HTERT RPE-1 (cell line): ENCODE data around the gene RGS7BP.

Experiments
- in situ Hi-C: fragments of 300-500 bp; cut with MboI; formaldehyde crosslinking; loops from 4 replicates; pipeline ENCODE4 v1.14.3; 2020; ENCODE audit warnings: low sequenced_read_pairs

Gene RGS7BP

GRCh38 chr5:64505769-64506566 lies at the start of gene RGS7BP:
TSS of gene RGS7BP (plus strand) at chr5:64506015. CDS start at chr5:64506625, 610 bp downstream.
- in situ Hi-C loops, result no loop called here

GRCh38 chr5:64457846-64458245 lies 48.0 kb upstream of the RGS7BP start:
- in situ Hi-C loops, result no loop called here

GRCh38 chr5:64458948-64459347 lies 46.9 kb upstream of the RGS7BP start:
- in situ Hi-C loops, result no loop called here

GRCh38 chr5:64462391-64462790 lies 43.4 kb upstream of the RGS7BP start:
- in situ Hi-C loops, result no loop called here

DNA sequence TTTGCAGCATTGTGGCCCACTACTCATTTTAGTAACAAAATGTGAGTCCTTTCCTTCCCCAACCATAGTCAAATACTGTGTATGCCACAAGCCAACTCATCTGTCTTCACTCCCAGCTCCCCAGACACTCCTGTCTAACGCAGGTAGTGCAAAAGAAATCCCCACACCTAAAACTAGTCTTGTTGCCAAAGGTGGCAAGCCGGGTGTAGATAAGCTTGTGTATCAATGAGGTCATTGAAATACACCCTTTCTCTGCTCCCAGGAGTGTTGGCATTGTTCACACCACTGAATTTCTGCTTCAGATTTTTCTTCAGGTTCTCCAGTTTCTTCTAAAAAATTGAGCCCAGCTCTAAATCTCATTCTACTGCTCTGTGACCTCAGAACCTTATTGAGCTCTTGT lies 19.7 kb upstream of the RGS7BP start:
- in situ Hi-C loops, result no loop called here

GRCh38 chr5:64487283-64487682 lies 18.5 kb upstream of the RGS7BP start:
- in situ Hi-C loops, result no loop called here

DNA sequence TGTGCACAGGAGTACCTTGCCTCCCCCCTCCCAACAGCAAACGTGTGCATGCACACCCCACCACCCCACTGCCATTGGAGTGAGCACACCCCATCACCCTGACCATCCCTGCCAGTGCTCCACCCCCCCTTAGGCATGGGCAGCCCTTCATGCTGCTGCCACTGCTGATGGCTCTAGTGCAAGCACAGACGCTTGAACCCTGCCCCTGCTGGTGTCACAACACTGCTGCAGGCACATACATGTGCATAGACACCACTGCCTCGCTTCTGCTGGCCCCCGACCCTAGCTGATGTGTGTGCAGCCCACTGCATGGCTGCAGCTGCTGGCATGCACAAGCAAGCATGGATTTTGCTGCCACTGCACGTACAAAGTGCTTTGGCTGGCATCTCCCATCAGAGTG lies 16.0 kb upstream of the RGS7BP start:
- in situ Hi-C loops, result no loop called here

GRCh38 chr5:64497386-64497785 lies 8.4 kb upstream of the RGS7BP start:
- in situ Hi-C loops, result no loop called here

- in situ Hi-C loops, result no loop called here
Observed at GRCh38 chr5:64502196-64502595, 3.6 kb upstream of the RGS7BP start.

- in situ Hi-C loops, result no loop called here
Observed at GRCh38 chr5:64506567-64507263, 900 bp downstream of the RGS7BP start.

- in situ Hi-C loops, result no loop called here
Observed at GRCh38 chr5:64507264-64507605, 1.4 kb downstream of the RGS7BP start.

GRCh38 chr5:64509828-64510227 lies 4.0 kb downstream of the RGS7BP start:
- in situ Hi-C loops, result no loop called here

DNA sequence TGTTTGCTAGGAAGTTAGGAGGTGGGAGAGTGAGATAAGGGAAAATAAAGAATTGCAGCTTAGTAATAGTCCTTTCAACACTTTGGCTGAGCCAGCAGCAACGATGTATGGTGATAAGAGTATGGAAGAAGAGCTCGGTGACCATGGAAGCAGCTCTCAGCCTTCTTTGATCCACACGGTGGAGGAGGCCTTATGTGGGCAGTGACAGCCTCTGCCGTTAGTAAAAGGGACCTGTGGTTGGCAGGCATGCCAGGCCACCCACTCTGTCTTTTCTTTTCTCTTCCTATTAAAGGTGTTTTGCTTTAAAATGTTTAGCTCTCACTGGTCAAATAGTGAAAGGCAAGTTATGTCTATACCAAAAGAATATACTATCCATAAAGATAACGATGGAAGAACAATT lies 7.7 kb downstream of the RGS7BP start:
- in situ Hi-C loops, result no loop called here

DNA sequence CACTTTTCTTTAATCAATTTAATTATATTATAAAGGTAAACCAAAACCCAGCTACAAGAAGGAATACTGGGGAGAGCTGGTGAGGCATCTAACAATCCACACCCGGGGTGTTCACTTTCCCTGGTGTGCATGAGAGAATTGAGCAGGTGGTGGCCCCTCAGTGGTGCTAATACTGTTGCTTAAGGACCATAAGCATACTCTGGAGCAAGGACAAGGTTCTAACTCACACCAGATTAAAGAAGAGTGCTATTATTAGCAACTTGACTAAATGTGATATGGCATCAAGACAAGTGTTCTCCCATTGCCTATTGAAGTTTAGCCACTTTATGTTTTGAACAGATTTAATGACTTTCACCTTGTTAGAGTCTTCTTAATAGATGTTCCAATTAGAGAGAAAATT lies 8.8 kb downstream of the RGS7BP start:
- in situ Hi-C loops, result no loop called here

- in situ Hi-C loops, result no loop called here
Observed at GRCh38 chr5:64516216-64516615, 10.4 kb downstream of the RGS7BP start.

DNA sequence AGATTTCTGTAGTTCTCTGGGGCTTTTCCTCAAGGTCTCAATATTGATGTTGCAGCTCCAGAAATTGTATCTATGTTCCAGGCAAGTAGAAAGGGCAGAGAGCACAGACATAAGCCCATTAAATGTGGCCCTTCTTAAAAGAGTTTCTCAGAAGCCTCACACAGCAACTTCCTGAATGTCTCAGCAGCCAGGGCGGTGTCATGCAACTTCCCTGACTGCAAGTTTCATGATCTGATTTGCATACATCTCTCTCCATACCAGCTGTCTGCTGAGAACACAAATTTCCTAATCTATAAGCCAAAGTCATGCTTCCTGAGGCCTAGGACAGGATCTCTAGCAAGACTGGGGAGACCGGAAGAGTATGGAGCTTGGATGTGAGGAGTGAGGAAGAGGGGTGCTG lies 13.0 kb downstream of the RGS7BP start:
- in situ Hi-C loops, result no loop called here

DNA sequence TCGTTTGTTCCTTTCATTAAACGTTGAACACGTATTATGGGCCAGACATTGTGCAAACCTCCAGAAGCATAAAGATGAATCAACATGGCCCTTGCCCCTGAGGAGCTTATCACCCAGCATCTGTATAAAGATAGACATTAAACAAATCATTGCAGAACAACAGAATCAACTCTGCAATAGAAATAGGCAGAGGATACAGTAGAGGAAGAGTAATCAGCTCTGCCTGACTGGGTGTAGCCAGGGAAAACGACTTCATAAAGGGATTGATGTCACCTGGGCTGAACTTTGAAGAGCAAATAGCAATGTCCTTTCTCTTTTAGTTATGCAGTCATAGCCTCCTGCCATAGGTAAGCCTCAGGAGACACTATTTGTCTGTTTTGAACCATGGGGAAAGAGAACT lies 13.4 kb downstream of the RGS7BP start:
- in situ Hi-C loops, result no loop called here

DNA sequence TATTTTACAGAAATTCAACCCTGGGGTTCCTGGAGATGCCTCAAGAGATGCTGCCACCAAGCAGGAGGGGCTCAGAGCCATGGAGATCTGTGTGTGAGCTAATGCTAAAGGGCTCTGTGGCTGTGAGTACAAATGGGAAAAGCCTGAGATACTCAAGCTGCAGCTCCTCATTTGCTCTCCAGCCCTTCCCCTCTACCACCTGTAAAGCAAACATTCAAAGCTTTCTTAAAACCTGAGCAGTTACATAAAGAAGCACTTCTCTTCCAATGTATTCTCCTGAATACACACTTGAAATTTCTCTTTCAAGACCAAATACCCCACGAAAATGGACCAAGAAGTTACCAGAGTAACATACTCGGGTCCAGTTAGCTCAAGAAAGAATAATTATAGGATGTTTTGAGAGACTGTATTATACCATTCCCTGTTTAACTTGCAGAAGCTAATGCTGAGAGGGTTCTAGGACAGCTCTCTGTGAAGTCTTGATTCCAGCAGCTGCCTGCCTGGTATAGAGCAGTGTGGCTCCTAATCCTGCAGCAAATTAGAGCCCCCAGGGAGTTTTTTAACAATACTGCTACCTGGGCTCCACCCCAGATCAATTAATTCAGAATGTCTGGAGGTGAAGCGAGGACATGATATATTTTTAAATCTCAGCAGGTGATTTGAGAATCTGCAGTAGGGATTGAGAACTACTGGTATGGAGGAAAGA lies 21.1 kb downstream of the RGS7BP start:
- in situ Hi-C loops, result no loop called here

- in situ Hi-C loops, result no loop called here
Observed at GRCh38 chr5:64530076-64530475, 24.3 kb downstream of the RGS7BP start.

GRCh38 chr5:64532212-64532611 lies 26.4 kb downstream of the RGS7BP start:
- in situ Hi-C loops, result no loop called here

DNA sequence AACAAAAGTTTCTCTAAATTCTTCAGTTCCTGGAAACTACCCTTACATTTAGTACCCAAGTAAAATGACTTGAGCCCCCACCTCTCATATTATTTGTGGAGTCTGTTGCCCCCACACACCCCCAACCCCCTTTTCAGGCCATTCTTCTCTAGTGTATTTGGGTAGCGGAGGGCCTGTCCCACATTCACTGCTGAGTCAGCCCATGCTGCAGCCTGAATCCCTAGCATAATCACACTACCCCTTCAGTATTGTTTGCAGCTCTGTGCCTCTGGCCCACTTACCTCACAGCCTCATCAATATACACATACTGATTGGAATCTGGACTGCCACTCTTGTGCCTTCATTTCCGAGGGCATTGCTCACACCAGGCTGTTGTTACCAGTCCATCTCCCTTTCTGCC lies 26.8 kb downstream of the RGS7BP start:
- in situ Hi-C loops, result no loop called here

- in situ Hi-C loops, result no loop called here
Observed at GRCh38 chr5:64534033-64534432, 28.2 kb downstream of the RGS7BP start.
